Body of pancreas (tissue), 4 donors: ENCODE measurements around the gene DNAH6. TPM values are rescaled to one million over a fixed set of nuclear protein-coding genes. Genes with fewer than 3 reads are reported as not detected.
"Not testable (repeated sequence)": the region's sequence is repeated elsewhere in the genome, so short reads cannot be mapped to it uniquely, and the experiment has no call there.

Source experiments
- ATAC-seq: fragments of 150-250 bp; one replicate; pipeline ENCODE4 v1.9.1; 2016
- DNase-seq, 4 donors: peaks; one replicate each; pipeline ENCODE4 v3.0.0-alpha.2; 2019
- H3K27ac ChIP-seq, 4 donors: fragments of 200-600 bp; sonication (generic); 1 replicate in 3 of 4; 2 replicates in 1 of 4; pipeline versions ENCODE4 v1.5.1 to v1.6.1; 2016 to 2019; ENCODE audit warnings: mild to moderate bottlenecking in 1 of 4, mixed read lengths in 1 of 4, moderate library complexity in 1 of 4
- H3K27me3 ChIP-seq, 2 donors: fragments of 200-600 bp; sonication (generic); one replicate each; pipeline ENCODE4 v1.6.0; 2016; ENCODE audit warnings: mild to moderate bottlenecking in 1 of 2
- H3K36me3 ChIP-seq, 2 donors: fragments of 200-600 bp; sonication (generic); replicated peaks in 1 of 2; 2 replicates each; pipeline ENCODE4 v1.5.1; 2016; ENCODE audit warnings: low read depth in 2 of 2; ENCODE audit not compliant: insufficient read depth in 1 of 2
- H3K4me1 ChIP-seq: fragments of 200-600 bp; sonication (generic); one replicate; pipeline ENCODE4 v1.6.0; 2016
- H3K4me3 ChIP-seq, 2 donors: fragments of 200-600 bp; sonication (generic); 1 replicate in 1 of 2; 2 replicates in 1 of 2; pipeline ENCODE4 v1.5.1; 2016 to 2019
- H3K9me3 ChIP-seq, 3 donors: fragments of 200-600 bp; sonication (generic); 1 replicate in 2 of 3; 2 replicates in 1 of 3; pipeline ENCODE4 v1.5.1; 2016
- CTCF ChIP-seq, 7 experiments: fragments of 450-650 bp in 4 of 7; fragments of 200-600 bp in 3 of 7; sonication (generic) in 3 of 7; IDR thresholded peaks; one replicate each; pipeline ENCODE4 v1.5.1; 2016 to 2019; ENCODE audit warnings: antibody characterized with exemption in 7 of 7
- POLR2A ChIP-seq, 3 donors: fragments of 450-650 bp; IDR thresholded peaks; one replicate each; pipeline ENCODE4 v1.6.1; 2016; ENCODE audit warnings: antibody characterized with exemption in 3 of 3, mild to moderate bottlenecking in 2 of 3
- WGBS, 2 donors: methylation state at CpG; one replicate each; pipeline ENCODE4 v1.1.5; 2017; 5-methylcytosine and 5-hydroxymethylcytosine counted together
- intact Hi-C: fragments of 100-400 bp; cut with DNase I; formaldehyde crosslinking; loops from one replicate; pipeline ENCODE4 v1.15.1; 2023
- total RNA-seq, 2 donors: library from RNA; depleted of rRNA; stranded (reverse); fragments of >200 nt; gene quantifications; one replicate each; pipeline ENCODE4 v1.1.0, GENCODE V29; 2016

DNAH6 gene
- total RNA-seq, 2 donors from 2014 or later = 1.3 to 2.6 TPM

- Histone ChIP-seq H3K4me1 (peaks cover 4% of the 10 kb centered on the region), H3K27ac (no peak overlapping the region), H3K9me3 (no peaks in the 10 kb centered on the region), H3K4me3 (no peak overlapping the region), H3K36me3 (no peaks in the 10 kb centered on the region), H3K27me3 (no peaks in the 10 kb centered on the region)
- TF ChIP-seq POLR2A (IDR thresholded peaks at IDR 0.05) (no peak), CTCF (IDR thresholded peaks at IDR 0.05) (no peak)
- intact Hi-C loops = loop anchor here (5.0 kb wide), 1 partner anchor 381 kb away; no protein-coding TSS in a partner anchor
- DNase-seq (no peak), ATAC-seq (no peak)
Observed at GRCh38 chr2:84496386-84496785, 19.9 kb upstream of the DNAH6 start.

GRCh38 chr2:84497285-84497684, 19.0 kb upstream of the DNAH6 start:
- Histone ChIP-seq H3K27me3 (no peaks in the 10 kb centered on the region), H3K4me1 (peaks cover 4% of the 10 kb centered on the region), H3K9me3 (no peaks in the 10 kb centered on the region), H3K27ac (no peak overlapping the region), H3K36me3 (no peaks in the 10 kb centered on the region), H3K4me3 (no peak overlapping the region)
- intact Hi-C loops = loop anchor here (5.0 kb wide), 1 partner anchor 380 kb away; no protein-coding TSS in a partner anchor
- TF ChIP-seq CTCF (IDR thresholded peaks at IDR 0.05) (no peak), POLR2A (IDR thresholded peaks at IDR 0.05) (no peak)
- no peak for DNase-seq
- no peak for ATAC-seq
- WGBS, 2 donors = 81 to 83% methylated on average over 3 of the region's 3 CpGs

GRCh38 chr2:84498150-84498799, 18.0 kb upstream of the DNAH6 start:
- Histone ChIP-seq H3K9me3 (no peaks in the 10 kb centered on the region), H3K4me3 (no peak overlapping the region), H3K4me1 (peaks cover 4% of the 10 kb centered on the region), H3K36me3 (no peaks in the 10 kb centered on the region), H3K27ac (no peak overlapping the region), H3K27me3 (no peaks in the 10 kb centered on the region)
- DNase-seq = no peak
- ATAC-seq = no peak
- TF ChIP-seq POLR2A (IDR thresholded peaks at IDR 0.05) = no peak
- TF ChIP-seq CTCF (IDR thresholded peaks at IDR 0.05) = no peak
- intact Hi-C loops = loop anchor here (5.0 kb wide), 1 partner anchor 379 kb away; no protein-coding TSS in a partner anchor

GRCh38 chr2:84511024-84511423, 5.3 kb upstream of the DNAH6 start:
- H3K4me1 ChIP-seq, H3K27me3 ChIP-seq, H3K9me3 ChIP-seq, H3K4me3 ChIP-seq, H3K36me3 ChIP-seq, DNase-seq, ATAC-seq, H3K27ac ChIP-seq, intact Hi-C loops: not testable (repeated sequence)
- WGBS, 2 donors = 88 to 90% methylated on average over 9 to 10 of the region's 10 CpGs

- Histone ChIP-seq H3K4me3 (no peak overlapping the region), H3K36me3 (no peaks in the 10 kb centered on the region), H3K9me3 (no peaks in the 10 kb centered on the region), H3K27me3 (no peaks in the 10 kb centered on the region), H3K27ac (peak overlapping the region in 3 of 4 donors; percentile 30 to 76 (median 71)), H3K4me1 (peaks cover 6% of the 10 kb centered on the region)
- 41 to 48% methylated on average over 9 of the region's 9 CpGs for WGBS, 2 donors
- TF ChIP-seq CTCF (IDR thresholded peaks at IDR 0.05) (no peak), POLR2A (IDR thresholded peaks at IDR 0.05) (no peak)
- no peak for ATAC-seq
- peak in 1 of 4 donors; percentile 14 for DNase-seq
- intact Hi-C loops = no loop called here
Observed at GRCh38 chr2:84515788-84516187, 510 bp upstream of the DNAH6 start.
